ENCODE results near the gene CAMK1D.

CAMK1D gene

GRCh38 chr10:12828736-12829135 is 479.4 kb downstream of the CAMK1D start:
- DNase-seq: no peak

GRCh38 chr10:12829831-12830390 is 480.6 kb downstream of the CAMK1D start:
- no peak for DNase-seq

DNA sequence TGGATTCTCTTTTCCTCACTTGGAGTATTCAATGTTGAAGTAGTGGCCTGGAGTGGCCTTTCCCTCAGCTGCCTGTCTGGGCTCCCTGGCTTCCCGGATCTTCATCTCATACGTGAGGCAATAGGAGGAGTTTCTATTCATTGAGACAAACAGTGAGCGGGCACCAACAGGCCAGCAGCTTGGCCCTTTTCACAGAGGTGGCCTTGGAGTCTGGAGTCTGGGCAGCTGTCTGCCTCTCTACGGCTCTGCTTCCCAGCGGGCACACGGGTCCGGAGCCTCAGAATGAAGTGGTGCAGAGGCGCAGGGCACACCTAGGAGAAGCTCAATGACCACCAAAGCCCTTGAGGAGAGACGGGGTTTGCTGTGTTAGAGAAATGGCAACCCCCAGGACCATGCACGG is 482.7 kb downstream of the CAMK1D start:
- DNase-seq: no peak

DNA sequence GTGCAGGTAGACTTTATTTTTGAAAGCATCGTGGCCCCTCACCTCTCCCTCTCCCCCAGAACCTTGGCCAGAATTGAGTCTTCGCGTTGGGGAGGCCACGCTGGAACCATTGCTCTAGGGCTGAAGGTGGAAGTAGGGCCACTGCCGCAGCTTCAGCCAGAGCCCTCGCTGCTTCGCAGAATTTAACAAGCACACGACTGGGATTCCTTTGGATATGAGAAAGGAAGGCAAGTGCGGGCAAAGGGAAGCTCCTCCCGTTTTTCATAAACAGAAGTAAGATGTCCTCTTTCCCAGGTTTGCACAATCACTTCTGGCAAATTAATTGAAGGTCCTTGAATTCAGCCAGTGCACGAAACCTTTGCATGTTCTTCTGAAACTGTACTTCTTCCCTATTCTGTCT is 484.1 kb downstream of the CAMK1D start:
- no peak for DNase-seq

DNA sequence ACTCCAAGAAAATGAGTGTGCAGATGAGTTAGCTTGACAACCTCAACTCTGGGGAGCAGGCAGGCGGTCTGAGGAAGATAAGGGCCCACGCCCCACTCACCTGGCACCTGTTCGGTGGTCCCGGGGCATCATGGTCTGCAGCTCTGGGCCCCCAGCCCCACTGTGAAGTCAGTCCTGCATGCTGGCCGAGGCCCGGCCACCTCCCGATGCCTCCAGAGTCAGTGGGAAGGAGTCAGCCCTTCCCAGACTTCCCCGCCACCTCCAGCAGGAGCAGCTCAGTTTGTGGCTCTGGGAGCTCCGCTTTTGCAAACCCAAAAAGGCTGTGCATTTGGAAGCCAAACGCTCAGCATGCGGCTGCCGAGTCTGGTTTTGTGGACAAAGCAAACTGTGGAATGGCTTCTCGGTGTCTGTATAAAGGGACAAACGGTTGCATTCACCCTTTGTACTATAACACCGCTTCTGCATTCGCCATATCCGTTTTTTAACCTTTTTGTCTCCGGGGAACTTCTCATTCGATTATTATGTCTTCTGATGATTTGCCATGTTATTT is 484.8 kb downstream of the CAMK1D start:
- no peak for DNase-seq

GRCh38 chr10:12834721-12835120 is 485.4 kb downstream of the CAMK1D start:
- DNase-seq: no peak

DNA sequence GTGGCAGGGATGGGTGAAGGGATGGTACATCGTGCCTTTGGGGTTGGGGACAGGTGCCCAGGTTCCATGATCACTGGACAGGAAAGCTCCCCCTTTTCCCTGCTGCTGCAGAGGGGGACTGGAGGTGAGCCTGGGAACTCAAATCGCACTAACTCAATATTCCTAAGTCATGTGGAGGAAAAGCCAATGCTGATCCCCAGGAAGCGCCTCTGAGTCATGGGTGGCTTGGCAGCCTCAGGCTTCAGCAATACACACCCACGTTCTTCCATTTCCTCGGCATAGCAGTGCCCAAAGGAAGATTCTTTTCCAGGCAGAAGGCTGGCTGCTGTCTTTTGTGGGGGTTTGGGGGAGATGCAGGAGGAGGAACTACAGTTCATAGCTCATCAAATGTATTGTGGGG is 486.4 kb downstream of the CAMK1D start:
- DNase-seq: no peak

- no peak for DNase-seq
These were observed 489.0 kb downstream of the CAMK1D start for GRCh38 chr10:12838366-12838765.

GRCh38 chr10:12838995-12839927 is 489.9 kb downstream of the CAMK1D start:
- no peak for DNase-seq

- DNase-seq: no peak
These were observed 490.7 kb downstream of the CAMK1D start for GRCh38 chr10:12839941-12840611.

GRCh38 chr10:12841426-12841825 is 492.1 kb downstream of the CAMK1D start:
- DNase-seq: no peak

GRCh38 chr10:12841826-12842225 is 492.5 kb downstream of the CAMK1D start:
- DNase-seq: no peak

GRCh38 chr10:12842310-12842709 is 493.0 kb downstream of the CAMK1D start:
- no peak for DNase-seq

GRCh38 chr10:12843296-12843945 is 494.1 kb downstream of the CAMK1D start:
- DNase-seq: no peak

GRCh38 chr10:12844811-12845483 is 495.6 kb downstream of the CAMK1D start:
- peak; percentile 72 for DNase-seq

DNA sequence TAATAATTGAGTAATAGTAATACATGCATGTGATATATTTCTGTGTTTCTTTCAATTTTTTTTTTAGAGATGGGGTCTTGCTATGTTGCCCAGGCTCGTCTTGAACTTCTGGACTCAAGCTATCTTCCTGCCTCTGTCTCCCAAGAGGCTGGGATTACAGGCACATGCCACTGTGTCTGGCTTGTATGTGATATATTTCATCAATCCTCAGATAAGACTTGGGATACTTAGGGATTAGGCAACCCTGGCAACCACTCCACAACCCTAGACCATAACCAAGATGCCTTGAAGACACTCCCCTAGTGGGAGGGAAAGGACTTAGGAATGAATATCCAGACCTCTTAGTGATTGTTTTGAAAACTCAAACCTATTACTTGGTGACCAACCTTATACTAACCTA is 497.4 kb downstream of the CAMK1D start:
- DNase-seq: no peak

- no peak for DNase-seq
These were observed 498.1 kb downstream of the CAMK1D start for GRCh38 chr10:12847361-12847975.

DNA sequence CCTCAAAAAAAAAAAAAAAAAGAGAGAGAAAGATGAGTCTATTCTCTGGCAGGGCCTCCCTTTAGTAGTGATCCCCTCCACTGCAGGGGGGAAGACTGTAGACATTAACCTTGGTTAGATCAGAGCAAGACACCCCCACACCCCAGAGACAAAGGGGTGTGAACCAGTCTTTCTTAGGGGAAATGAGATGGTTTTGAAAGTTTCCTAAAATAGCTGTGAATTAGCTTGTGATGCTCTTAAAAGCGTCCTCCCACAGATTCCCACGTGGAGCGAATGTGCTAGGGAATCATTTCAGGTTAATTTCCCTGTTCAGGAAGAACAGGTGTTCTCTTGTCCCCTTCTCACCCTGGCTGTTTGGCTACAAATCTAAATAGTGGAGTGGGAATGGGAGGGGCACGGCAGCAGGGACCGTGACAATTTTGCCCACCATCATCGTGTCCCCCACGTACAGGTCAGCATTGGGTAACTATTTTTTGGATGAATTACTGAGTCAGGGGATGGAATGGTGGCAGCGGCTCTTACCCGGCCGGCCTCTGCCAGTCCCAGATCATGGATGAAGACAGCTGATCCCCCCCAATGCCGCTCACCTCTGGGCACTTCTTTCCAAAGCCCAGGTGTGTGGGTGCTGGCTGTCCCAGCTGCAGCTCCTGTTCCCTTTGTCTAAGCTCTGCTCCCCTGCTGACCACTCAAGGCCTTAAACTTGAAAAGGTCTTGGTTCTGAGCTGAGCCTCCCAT is 499.3 kb downstream of the CAMK1D start:
- DNase-seq: no peak

DNA sequence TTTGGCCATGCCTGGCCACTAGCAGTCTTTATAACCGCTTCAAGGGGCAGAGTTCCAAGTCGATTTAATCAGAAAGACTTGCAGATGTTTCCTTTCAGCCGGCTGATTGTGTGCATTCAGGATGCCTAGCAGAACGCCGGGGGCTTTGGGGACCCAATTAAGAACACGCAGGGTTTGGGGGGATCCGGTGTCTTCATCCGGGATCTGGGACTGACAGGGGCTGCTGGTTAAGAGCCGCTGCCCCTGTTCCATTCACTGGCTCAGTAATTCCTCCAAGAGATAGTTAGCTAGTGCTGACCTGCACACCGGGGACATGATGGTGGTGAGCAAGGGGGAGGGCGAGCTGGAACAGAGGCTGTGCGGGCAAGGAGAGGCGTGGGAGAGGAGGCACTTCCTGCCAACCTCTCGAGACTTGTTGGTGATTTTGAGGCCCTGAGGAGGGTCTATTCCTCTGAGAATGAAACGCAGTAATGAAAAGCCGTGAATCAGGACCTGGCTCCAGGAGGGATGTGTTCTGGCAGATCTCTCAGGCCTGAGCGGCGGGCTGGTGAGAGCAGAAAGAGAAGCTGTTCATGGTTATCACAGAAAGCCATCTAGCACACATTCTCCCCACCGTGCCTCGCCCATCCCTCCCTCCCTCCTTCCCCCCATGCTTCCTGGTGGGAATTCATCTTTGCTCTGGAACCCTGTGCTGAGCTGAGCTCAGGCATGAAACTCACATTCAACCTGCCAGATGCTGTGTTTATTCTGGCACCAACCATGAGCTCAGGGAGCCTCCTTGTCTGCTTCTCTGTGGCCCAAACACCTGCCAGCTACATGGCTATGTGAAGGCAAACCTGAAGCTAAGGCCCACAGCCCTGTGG is 500.2 kb downstream of the CAMK1D start:
- DNase-seq: peak; percentile 52

DNA sequence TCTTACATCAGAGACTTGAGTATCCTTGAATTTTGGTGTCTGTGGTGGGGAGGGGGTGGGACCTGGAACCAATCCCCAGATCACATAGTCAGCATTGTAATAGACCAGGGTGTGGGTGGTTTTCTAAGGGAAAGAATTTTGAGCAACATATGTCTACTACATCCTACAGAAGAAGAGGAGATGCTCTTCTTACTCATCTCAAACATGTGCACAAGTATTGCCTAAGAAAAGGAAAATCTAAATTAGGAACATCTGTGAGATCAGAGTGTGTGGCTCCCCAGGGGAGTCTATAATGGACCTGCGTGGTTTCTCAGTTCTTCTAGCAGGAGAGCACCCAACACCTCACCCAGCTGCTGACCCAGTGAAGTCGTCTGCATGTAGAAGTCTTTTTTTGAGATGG is 503.3 kb downstream of the CAMK1D start:
- DNase-seq: no peak
